Measurements from ENCODE around the gene NME9.

Gene NME9

DNA sequence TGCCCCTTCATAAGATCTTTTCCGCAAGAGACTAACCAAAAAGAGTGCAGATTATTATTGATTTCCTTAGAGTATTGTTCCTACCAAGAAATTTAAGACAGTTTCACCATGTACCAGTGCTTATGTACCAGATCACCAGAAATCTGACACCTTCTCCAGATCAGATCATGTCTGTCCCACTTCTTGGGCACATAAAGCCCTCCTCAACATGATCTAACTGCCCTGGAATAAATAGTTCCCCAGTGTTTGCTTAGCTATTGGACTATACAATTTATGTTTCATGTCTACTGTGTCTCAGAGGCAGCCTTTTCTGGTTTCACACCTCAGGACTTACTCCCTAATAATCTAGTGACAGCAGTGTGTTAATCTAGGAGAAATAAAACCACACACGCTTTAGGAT, 46.8 kb downstream of the NME9 start:
- no peak for DNase-seq (ENCODE audit: low read depth, low spot score)

DNA sequence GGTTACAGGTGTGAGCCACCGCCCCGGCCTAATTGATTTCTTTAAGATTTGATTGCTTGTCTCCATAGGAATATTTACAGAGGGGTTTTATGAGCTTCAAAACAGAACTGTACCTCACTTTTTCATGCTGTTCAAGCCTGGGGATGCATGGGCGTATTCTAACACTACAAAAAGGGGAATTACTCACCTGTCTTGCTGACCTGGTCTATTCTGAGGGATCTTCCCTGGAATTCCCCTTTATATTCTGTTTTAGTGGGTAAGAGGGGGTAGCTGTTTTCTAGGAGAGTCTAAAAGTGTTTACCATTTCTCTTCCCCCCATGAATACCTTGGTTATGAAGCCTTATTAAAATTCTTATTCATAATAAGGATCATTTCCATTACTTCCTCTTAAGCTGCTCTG, 48.1 kb downstream of the NME9 start:
- DNase-seq (ENCODE audit: low read depth, low spot score) = no peak

DNA sequence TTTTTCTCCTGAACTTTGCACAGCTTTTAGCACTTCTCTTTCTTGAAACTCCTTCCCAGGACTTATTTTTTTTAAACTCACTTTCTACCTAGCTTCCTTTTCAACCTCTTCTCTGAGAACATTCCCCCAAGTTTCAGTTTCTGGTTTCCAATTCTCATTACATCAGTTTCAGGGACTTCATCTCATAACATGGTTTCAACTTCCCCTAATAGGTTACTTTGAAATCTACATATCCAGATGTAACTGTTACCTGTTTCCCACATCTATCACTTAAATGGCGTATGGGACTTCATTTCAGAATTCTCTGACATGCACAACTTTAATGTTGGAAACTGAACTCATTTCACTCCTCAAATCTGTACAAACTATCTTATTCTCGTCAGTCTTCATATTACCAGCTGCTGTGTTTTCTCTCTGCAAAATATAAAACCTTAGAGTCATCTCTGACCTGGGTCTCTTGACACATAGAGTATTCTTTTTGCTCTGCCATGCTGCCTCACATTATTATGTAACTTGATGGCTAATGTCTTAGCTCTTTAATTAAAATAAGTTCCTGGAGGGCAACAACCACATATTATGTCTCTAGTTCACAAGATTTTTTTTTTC, 58.4 kb downstream of the NME9 start:
- no peak for DNase-seq (ENCODE audit: low read depth, low spot score)

DNA sequence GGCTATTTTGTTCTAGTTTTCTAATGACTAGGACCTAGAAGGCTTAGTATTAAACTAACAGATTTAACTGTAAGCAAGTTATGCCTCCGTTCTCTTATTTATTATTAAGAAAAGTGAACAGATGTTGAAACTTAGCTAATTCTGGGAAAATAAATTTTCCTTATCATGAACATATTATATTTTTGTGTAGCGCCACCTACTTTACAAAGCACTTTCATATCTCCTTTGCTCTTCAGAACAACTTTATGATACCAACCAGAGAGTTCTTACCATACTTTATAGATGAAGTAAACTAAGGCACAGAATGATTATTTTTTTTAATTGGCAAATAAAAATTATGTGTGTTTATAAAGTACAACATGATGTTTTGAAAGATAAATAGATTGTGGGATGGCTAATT, 59.4 kb downstream of the NME9 start:
- no peak for DNase-seq (ENCODE audit: low read depth, low spot score)

DNA sequence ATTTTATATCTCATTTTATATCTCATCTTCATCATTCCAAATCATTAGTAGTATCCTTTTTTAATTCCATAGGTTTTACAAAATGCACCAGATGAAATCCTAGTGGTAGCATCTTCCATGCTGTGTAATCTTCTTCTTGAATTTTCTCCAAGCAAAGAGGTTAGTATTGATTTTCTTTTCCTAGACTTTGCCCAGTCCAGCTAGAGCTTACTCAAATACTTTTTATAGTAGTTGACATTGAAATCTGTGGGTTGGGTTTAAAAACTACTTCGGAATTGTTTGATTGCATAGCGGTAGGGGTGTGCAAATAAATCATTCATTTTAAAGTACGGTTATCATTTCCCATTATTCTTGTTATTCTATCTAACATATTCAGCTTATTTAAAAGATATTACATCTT, 62.6 kb downstream of the NME9 start:
- no peak for DNase-seq (ENCODE audit: low read depth, low spot score)

DNA sequence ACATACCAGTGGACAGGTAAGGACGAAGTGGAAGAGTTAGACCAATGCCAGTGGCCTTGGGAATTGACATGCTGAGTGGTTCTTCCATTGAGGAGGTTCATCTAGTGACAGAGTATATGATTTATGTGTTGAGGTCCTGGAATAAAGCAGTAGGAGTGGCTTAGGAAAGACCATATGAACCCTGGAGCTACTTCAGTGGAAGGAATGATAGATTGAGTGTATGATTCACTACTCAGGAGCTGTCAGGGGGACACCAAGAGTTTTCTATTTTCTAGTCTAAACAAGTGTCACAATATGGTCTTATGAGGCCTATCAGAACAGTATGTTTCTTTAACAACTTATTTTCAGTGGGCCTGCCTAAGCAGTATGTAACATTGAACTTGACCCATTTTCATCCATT, 63.9 kb downstream of the NME9 start:
- DNase-seq (ENCODE audit: low read depth, low spot score) = no peak

DNA sequence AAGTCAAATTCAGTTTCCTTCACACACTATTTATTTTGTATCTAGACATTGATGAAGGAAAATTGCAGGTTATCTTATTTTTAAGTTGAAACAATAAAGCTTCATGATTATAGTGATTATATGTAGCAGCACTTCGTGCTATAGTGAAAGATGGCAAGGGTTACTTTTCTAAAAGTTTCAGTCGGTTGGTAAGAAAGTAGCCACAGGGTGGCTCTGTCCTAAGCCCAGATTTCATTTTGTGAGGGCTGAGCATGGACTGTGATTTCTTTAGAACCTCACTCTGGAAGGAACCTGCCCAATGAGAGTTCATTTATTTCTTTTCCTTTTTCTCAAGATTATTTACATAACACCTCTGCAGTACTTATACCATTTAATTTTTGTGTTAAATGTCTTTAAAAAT, 66.5 kb downstream of the NME9 start:
- no peak for DNase-seq (ENCODE audit: low read depth, low spot score)

DNA sequence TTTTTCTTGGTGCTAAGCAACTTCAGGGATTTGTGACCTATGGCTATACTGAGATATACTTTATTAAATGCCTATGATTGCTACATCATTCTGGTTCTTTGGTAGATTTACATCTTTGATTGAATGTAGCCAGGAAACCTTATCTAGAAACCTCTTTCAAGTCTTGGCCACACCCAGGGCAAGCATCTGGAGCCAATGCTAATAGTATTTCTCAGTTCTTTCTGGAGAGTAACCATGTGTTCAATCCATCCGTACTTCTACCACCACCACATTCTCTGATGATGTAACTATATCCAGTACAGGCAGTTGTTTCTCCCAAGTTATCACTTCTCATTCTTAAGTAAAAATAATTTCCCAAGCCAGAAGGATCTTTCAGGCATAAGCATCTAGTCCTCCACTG, 69.0 kb downstream of the NME9 start:
- no peak for DNase-seq (ENCODE audit: low read depth, low spot score)

DNA sequence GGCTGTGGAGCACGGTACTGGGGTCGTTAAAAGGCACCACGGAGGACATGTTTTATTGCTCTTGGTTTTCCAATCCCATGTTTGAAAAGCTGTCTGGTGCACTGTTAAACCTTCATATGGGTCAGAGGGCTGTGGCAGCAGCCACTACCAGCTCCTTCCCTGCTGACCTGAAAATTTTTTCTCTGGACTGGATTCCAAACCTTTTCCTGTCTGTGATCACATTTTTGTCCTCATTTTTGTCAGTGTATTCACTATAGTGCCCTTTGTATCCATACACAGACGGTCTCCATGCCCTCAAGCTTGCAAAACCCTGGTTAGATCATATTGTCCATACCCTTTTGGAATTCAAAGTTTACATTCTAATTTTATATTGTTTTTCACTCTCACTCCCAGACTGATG, 70.5 kb downstream of the NME9 start:
- no peak for DNase-seq (ENCODE audit: low read depth, low spot score)

DNA sequence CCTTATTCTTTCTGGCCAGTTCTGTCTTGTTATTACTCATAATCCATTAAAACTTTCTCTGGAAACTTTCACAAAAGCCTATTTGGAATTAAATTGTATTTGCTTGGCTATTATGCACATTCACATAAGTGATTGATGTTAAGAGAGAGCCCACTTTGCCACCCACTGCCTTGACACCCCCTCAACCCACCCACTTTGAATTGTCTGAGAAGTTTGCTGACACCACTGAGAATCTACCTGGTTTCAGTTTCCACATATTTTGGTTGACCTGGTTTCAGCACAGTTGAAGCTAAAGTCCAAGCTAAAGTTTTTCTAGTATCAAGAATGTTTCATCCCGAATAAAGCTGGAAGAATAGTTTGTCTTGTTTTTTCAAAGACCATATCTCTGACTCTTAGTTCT, 71.7 kb downstream of the NME9 start:
- no peak for DNase-seq (ENCODE audit: low read depth, low spot score)

DNA sequence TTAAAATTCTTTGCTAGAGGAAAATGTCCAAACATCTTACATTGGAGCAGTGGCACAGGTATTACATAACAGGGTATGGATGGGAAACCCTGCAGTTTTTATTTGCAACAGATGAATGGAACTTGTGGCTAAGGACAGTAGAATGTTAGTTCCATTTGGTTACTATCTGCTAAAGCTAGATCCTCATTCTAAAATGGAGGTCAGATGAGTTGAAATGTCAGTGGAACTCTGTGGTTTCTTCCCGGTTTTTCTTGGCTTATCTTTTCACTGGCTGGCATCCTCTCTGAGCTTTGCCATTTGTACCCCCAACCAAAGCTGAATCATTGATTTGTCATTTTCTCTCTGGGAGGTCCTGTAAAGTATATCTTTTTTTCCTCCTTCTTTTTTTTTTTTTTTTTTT, 73.6 kb downstream of the NME9 start:
- DNase-seq (ENCODE audit: low read depth, low spot score) = no peak

DNA sequence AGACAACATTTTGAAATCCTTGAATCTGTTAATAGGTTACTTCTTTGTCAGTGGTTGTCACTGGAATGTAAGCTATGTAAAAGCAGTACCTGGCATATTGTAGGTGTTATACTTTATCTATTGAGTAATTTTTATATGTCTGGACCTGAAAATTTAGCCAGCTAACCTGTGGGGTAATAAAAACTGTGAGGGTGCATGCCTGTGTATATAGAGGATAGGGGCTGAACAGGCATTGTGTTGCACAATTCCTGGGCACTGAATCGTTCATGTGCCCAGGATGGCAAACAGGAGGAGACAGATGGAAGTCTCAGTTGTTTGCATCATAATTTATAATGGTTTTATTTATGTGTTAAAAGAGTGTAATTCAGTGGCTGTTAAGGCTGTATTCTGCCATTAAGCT, 75.4 kb downstream of the NME9 start:
- DNase-seq (ENCODE audit: low read depth, low spot score) = no peak

DNA sequence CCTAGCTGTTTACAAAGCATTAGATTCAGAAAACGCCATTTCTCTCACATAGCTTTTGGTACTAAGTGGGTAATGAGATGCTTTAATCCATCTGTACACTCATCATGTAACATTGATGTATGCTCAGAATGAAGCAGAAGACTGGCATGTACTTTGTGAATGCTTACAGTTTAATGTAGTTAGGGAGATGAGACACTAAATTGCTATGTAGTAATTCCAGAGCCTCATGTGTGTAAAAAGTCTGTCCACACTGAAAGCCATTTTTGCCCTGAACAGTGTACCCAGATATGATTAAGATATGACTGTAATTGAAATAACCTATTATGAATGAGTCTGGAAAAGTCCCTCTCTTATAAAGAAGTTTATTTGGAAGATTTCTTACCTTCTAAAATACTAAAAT, 76.0 kb downstream of the NME9 start:
- DNase-seq (ENCODE audit: low read depth, low spot score) = no peak
